AG04450 (cell line): Measurements from ENCODE around the gene CELA2A. TPM values are rescaled to one million over a fixed set of nuclear protein-coding genes. Genes with fewer than 3 reads are reported as not detected.
"Not testable (repeated sequence)": the region's sequence is repeated elsewhere in the genome, so short reads cannot be mapped to it uniquely, and the experiment has no call there.

Experiments
- CTCF ChIA-PET: fragments of 300-600, 350-600 bp; formaldehyde crosslinking; extraction: SDS; loops from one replicate; lab custom pipeline; 2022; ENCODE audit warnings: antibody characterized with exemption, inconsistent platforms; lab: Charles Lee
- POLR2A ChIA-PET: fragments of 350-600 bp; formaldehyde crosslinking; extraction: SDS; loops from one replicate; lab custom pipeline; 2021; ENCODE audit warnings: antibody characterized with exemption, inconsistent platforms; lab: Yijun Ruan, JAX
- DNase-seq: peaks from one replicate; pipeline ENCODE4 v3.0.0-alpha.2; 2011; ENCODE audit warnings: low read depth, low spot score
- H3K27ac ChIP-seq: one replicate; pipeline ENCODE4 v1.5.1; 2012; ENCODE audit warnings: low read depth, low read length, control low read depth
- H3K27me3 ChIP-seq: one replicate; pipeline ENCODE4 v1.6.0; 2012; ENCODE audit warnings: low read length; ENCODE audit not compliant: control insufficient read depth, insufficient read depth
- H3K4me3 ChIP-seq: 2 replicates; pipeline ENCODE4 v1.5.1; 2011; ENCODE audit warnings: mild to moderate bottlenecking, low read depth, low read length, control low read depth
- H3K9me3 ChIP-seq: 2 replicates; pipeline ENCODE4 v1.5.1; 2012; ENCODE audit warnings: low read length; ENCODE audit not compliant: control insufficient read depth, insufficient read depth
- CTCF ChIP-seq: IDR thresholded peaks from 2 replicates; pipeline ENCODE4 v1.5.1; 2011; ENCODE audit warnings: low read depth, low read length, control low read depth, inconsistent platforms
- polyA plus RNA-seq: library from polyadenylated mRNA; depleted of rRNA; stranded (reverse); fragments of >200 nt; gene quantifications from 2 replicates; pipeline ENCODE4 v1.2.3, GENCODE V29; 2011

Gene CELA2A
- polyA plus RNA-seq, 1 experiment, result not detected

GRCh38 chr1:15455522-15455921, 1.0 kb upstream of the CELA2A start:
- Histone ChIP-seq H3K27ac (no peak overlapping the region), H3K4me3 (no peak overlapping the region), H3K27me3 (peaks cover 9% of the 10 kb centered on the region), H3K9me3 (peaks cover 10% of the 10 kb centered on the region)
- ChIA-PET POLR2A (no interaction called here), CTCF (interaction anchor here (0.6 kb wide), 1 partner anchor 28 kb away, joined by 4 read pairs; no protein-coding TSS in a partner anchor)
- no peak for DNase-seq
- TF ChIP-seq CTCF, result no peak

- ChIA-PET POLR2A (no interaction called here), CTCF (no interaction called here)
- Histone ChIP-seq H3K27ac (no peak overlapping the region), H3K4me3 (no peak overlapping the region), H3K27me3 (peaks cover 6% of the 10 kb centered on the region), H3K9me3 (no peaks in the 10 kb centered on the region)
- no peak for DNase-seq
- TF ChIP-seq CTCF, result no peak
Measured at GRCh38 chr1:15457585-15457984, 1.1 kb downstream of the CELA2A start.

- POLR2A ChIA-PET, result not testable (repeated sequence)
Measured at GRCh38 chr1:15458388-15458787, 1.9 kb downstream of the CELA2A start.

GRCh38 chr1:15459771-15460707, 3.5 kb downstream of the CELA2A start:
- no peak overlapping the region for H3K4me3 ChIP-seq
- no peaks in the 10 kb centered on the region for H3K9me3 ChIP-seq
- H3K27me3 ChIP-seq, result peaks cover 6% of the 10 kb centered on the region
- ChIA-PET CTCF (interaction anchor here (0.6 to 1.1 kb wide), 3 partner anchors 39 to 360 kb away, joined by 3 to 11 read pairs (median 3); no protein-coding TSS in a partner anchor), POLR2A (no interaction called here)
- TF ChIP-seq CTCF, result no peak
- H3K27ac ChIP-seq, result peak overlapping the region; percentile 2
- no peak for DNase-seq

More at GRCh38 chr1:15458388-15458787, 1.9 kb downstream of the CELA2A start:
- DNase-seq, H3K9me3 ChIP-seq, H3K27me3 ChIP-seq, H3K27ac ChIP-seq, H3K4me3 ChIP-seq: not testable (repeated sequence)
- CTCF ChIA-PET, result interaction anchor here (0.6 kb wide), 1 partner anchor 49 kb away, joined by 4 read pairs; no protein-coding TSS in a partner anchor

GRCh38 chr1:15460708-15461095, 4.2 kb downstream of the CELA2A start:
- no peak for DNase-seq
- POLR2A ChIA-PET, result no interaction called here

GRCh38 chr1:15463064-15463800, 6.7 kb downstream of the CELA2A start:
- H3K27me3 ChIP-seq, H3K27ac ChIP-seq, H3K9me3 ChIP-seq, DNase-seq, POLR2A ChIA-PET, H3K4me3 ChIP-seq, CTCF ChIA-PET: not testable (repeated sequence)

More at GRCh38 chr1:15460708-15461095, 4.2 kb downstream of the CELA2A start:
- Histone ChIP-seq H3K4me3 (no peak overlapping the region), H3K27me3 (peaks cover 6% of the 10 kb centered on the region), H3K27ac (no peak overlapping the region), H3K9me3 (no peaks in the 10 kb centered on the region)
- CTCF ChIA-PET, result interaction anchor here (0.6 kb wide), 1 partner anchor 38 kb away, joined by 3 read pairs; no protein-coding TSS in a partner anchor
- TF ChIP-seq CTCF, result no peak

GRCh38 chr1:15463926-15464322, 7.4 kb downstream of the CELA2A start:
- POLR2A ChIA-PET, H3K9me3 ChIP-seq, H3K27me3 ChIP-seq, CTCF ChIA-PET, DNase-seq, H3K4me3 ChIP-seq, H3K27ac ChIP-seq: not testable (repeated sequence)
